Fibroblast of the aortic adventitia (primary cell): ENCODE results near the gene SORT1. TPM values are rescaled to one million over a fixed set of nuclear protein-coding genes. Genes with fewer than 3 reads are reported as not detected.
"Not testable (repeated sequence)": the region's sequence is repeated elsewhere in the genome, so short reads cannot be mapped to it uniquely, and the experiment has no call there.

Experiments
- DNase-seq: peaks from one replicate; pipeline ENCODE4 v3.0.0-alpha.2; 2010; ENCODE audit warnings: low read depth
- H3K4me3 ChIP-seq: 2 replicates; pipeline ENCODE4 v1.5.1; 2011; ENCODE audit warnings: low read depth, mild to moderate bottlenecking, control low read depth, low read length, moderate library complexity
- CTCF ChIP-seq: IDR thresholded peaks from 2 replicates; pipeline ENCODE4 v1.5.1; 2011; ENCODE audit warnings: mild to moderate bottlenecking, low read length, control low read depth, inconsistent platforms; ENCODE audit not compliant: insufficient read depth
- total RNA-seq: library from RNA; depleted of rRNA; stranded (reverse); fragments of >200 nt; gene quantifications from 2 replicates; pipeline ENCODE4 v1.2.3, GENCODE V29; 2012; ENCODE audit warnings: low replicate concordance

SORT1 gene
- total RNA-seq, 1 donor: 4.5 TPM

- no peak for DNase-seq
- no peak for TF ChIP-seq CTCF
- H3K4me3 ChIP-seq: peak overlapping the region; percentile 65
Measured at GRCh38 chr1:109396871-109397580, 692 bp downstream of the SORT1 start.

DNA sequence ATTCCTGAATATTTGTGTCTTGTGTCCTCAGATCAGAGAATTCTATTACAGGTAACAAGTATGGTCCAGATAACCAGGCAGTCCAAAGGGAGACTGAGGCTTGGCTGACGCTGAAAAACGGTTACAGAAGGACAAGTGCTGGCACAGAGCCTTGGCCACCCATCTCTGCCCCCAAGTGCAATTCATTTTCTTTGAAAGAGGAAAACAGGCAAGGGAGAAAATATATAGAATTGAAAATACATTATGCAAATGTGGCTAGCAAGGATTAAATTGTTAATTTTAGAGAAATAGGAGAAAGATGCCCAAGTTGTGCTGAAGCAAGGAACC is 1.2 kb downstream of the SORT1 start:
- no peak for TF ChIP-seq CTCF
- no peak for DNase-seq
- H3K4me3 ChIP-seq: no peak overlapping the region

- H3K4me3 ChIP-seq: no peak overlapping the region
- DNase-seq: no peak
- TF ChIP-seq CTCF: no peak
Measured at GRCh38 chr1:109395602-109396512, 1.9 kb downstream of the SORT1 start.

- DNase-seq, H3K4me3 ChIP-seq: not testable (repeated sequence)
Measured at GRCh38 chr1:109395282-109395599, 2.5 kb downstream of the SORT1 start.

GRCh38 chr1:109394591-109395281 is 3.0 kb downstream of the SORT1 start:
- DNase-seq: no peak
- no peak overlapping the region for H3K4me3 ChIP-seq

DNA sequence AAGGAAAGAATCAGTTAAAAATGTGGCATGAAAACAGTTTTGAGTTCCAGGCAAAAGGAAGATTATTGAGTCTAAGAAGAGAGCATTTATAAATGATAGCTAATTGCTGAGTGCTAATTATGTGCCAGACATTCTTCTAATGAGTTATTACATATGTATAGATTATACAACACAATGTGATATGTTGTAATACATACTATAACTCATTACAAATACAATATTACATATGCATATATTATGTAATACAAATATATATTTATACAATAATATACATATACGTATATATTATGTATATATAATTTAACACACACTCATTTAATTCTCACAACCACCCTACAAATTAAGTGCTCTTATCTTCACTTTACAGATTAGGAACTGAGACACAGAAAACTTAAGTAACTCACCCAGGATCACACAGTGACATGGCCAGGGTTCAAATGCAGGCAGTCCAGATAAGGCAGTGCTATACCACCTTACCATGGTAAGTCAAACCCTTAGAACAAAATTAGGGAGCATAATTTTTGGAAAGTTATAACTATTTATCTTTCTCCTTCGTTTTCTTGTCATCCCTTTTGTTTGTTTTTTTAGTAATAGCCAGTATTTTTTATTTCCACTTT is 4.0 kb downstream of the SORT1 start:
- no peak overlapping the region for H3K4me3 ChIP-seq
- TF ChIP-seq CTCF: no peak
- no peak for DNase-seq

More at GRCh38 chr1:109394591-109395281, 3.0 kb downstream of the SORT1 start:
- TF ChIP-seq CTCF: no peak
